COLO829 (cell line): Measurements from ENCODE around the gene ULK4.
"Not testable (repeated sequence)": the region's sequence is repeated elsewhere in the genome, so short reads cannot be mapped to it uniquely, and the experiment has no call there.

ENCODE experiments used
- DNase-seq: peaks from one replicate; pipeline ENCODE4 v3.0.0; 2012; ENCODE audit warnings: low spot score

ULK4 gene

GRCh38 chr3:41961751-41962679 lies at the start of gene ULK4:
Gene ULK4, minus strand, starts transcription at chr3:41962103. Its CDS starts 7,344 bp downstream, at chr3:41954759.
- peak; percentile 96 for DNase-seq

DNA sequence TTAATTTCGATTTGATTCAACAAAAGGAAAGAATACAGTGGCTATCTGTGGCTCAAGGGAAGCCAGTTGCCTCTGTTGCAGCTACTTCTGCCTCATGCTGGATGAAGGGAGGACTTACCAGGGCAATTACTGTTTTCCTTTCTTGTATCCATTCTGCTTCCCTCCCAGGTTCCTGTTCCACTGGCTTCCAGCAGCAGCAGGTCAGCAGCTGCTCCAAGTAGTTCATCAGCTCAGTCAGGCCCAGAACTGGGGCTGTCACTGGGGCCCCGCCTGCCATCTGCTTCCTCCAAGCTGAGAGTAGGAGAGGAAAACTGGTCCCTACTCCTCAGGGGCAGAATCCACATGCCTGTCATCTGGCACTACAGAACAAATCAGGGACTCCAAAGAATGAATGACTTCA lies 48.6 kb upstream of the ULK4 start:
- DNase-seq: no peak

DNA sequence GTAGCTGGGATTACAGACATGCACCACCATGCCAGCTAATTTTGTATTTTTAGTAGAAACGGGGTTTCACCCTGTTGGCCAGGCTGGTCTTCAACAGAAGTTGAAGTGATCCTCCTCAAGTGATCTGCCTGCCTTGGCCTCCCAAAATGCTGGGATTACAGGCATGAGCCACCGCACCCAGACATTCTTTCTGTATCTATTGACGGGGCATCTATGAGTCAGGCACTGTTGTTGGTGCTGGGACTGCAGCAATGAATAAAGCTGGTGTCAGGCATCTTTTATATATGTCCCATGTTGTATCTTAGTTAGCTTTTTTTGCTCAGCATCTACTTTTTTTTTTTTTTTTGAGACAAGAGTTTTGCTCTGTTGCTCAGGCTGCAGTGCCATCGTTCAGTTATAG lies 47.6 kb upstream of the ULK4 start:
- DNase-seq: no peak

GRCh38 chr3:42007785-42008184 lies 45.9 kb upstream of the ULK4 start:
- DNase-seq: no peak

DNA sequence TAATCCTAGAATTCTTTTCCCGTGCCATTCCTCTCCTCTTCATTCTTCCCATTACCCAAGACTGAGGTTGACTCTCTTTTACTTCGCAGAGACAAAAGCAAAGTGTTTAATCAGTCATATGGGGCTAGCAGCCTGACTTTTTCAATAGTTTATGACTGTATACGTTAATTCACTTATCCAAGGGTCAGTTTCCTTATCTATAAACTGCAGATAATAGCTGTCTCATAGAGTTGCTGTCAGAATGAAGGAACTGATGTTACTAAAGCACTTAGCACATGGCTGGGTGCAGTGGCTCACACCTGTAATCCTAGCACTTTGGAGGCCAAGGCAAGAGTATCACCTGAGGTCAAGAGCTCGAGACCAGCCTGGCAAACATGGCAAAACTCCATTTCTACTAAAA lies 43.5 kb upstream of the ULK4 start:
- no peak for DNase-seq

- DNase-seq: no peak
Observed at GRCh38 chr3:42002790-42003189, 40.9 kb upstream of the ULK4 start.

GRCh38 chr3:42001777-42002176 lies 39.9 kb upstream of the ULK4 start:
- no peak for DNase-seq

DNA sequence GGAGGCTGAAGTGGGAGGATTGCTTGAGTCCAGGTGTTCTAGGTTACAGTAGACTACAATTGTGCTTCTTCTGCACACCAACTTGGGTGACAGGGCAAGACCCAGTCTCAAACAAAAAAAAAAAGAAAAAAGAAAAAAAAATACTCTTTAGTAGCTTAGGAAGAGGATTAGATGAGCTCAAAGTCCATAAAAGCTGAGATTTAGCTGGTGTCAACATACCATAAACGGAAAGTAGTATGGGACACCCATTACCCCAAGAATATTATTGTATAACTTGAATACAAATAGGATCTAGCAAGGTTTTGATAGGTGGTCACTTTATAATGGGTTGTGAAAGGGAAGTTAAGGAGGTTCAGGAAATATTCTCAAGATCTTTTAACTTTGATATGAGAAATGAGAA lies 38.0 kb upstream of the ULK4 start:
- DNase-seq: no peak

DNA sequence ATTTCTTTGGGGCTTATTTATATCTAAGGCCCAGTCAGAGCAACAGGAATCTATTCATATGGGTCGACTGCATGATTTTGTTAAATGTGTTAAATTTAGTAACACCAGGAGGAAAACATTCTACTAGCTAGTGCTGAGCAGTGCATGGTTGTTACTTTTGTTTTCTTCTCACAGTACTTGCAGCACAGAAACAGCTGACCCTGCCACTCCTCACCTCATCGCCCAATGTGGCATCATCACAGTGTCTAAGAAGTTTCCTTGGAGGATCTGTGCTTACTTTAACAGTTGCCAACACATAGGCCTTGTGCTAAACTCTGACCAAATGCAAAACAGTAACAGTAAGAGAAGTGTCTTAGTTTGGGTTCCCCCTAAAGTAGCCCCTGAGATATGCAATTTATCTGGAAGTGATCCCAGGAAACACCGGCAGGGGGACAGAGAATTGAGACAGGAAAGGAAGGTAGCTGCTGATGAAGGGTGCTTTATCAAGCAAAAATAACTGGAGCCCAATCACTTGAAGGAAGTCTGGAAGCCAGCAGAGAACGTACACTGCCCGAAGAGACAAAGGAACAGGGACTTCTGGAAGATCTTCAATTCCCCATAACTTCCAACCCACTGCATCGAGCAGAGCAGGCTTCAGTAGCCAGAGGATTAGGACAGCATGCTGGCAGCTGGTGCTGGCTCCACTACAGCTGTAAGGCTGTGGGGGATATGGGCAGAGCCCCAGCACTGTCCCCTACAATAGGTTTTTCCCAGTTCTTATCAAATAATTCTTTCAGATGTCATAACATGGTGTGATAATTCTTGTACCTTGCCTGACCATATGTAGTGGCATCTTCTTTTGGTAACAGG lies 36.0 kb upstream of the ULK4 start:
- no peak for DNase-seq

- no peak for DNase-seq
Observed at GRCh38 chr3:41991437-41991836, 29.5 kb upstream of the ULK4 start.

GRCh38 chr3:41989518-41989917 lies 27.6 kb upstream of the ULK4 start:
- DNase-seq: no peak

- DNase-seq: no peak
Observed at GRCh38 chr3:41987627-41988026, 25.7 kb upstream of the ULK4 start.

- DNase-seq: no peak
Observed at GRCh38 chr3:41986561-41986960, 24.7 kb upstream of the ULK4 start.

DNA sequence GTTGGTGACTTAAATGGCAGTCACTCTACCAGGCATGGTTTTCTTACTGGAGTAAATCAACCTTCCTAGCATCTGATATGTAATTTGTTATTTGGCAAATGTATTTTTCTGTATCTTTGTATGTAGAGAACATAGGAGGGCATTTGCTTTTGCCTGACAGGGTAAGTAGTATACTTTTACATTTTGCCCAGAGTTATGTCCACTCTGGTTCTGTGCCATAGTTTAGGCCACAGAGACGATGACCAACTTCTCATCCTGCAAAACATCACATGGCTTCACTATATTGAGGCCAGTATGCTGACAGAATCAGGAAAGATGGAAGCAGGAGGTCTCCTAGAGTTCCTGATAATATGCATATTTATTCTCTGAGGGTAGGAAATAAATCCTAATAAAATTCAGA lies 23.1 kb upstream of the ULK4 start:
- DNase-seq: no peak

DNA sequence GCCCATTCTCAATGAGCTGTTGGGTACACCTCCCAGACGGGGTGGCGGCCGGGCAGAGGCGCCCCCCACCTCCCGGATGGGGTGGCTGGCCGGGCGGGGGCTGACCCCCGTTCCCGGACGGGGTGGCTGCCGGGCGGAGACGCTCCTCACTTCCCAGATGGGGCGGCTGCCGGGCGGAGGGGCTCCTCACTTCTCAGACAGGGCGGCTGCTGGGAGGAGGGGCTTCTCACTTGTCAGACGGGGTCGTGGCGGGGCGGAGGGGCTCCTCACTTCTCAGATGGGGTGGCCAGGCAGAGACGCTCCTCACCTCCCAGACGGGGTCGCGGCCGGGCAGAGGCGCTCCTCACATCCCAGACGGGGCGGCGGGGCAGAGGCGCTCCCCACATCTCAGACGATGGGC lies 21.2 kb upstream of the ULK4 start:
- DNase-seq: not testable (repeated sequence)

- not testable (repeated sequence) for DNase-seq
Observed at GRCh38 chr3:41977401-41977800, 15.5 kb upstream of the ULK4 start.

DNA sequence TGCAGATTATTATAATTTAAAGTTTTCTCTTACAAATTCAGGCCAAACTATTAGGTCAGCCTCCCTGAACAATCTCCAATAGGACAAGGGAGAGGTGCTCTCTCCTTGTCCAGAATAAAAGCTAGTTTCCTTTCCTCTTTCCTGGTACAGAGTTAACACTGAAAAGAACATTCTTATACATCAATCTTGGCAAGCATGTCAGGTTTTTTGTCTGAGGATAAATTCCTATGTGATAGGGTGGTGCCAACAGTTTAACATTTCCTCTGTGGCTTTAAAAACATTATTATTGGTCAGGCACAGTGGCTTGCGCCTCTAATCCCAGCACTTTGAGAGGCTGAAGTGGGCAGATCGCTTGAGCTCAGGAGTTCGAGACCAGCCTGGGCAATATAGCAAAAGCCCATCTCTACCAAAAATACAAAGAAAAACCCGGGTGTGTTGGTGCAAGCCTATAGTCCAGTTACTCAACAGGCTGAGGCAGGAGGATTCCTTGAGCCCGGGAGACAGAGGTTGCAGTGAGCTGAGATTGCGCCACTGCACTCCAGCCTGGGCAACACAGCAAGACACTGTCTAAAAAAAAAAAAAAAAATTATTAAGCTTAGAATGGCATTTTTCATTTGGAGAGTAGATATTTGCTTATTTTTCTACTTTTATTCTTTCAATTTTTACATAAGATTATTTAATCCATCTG lies 13.7 kb upstream of the ULK4 start:
- DNase-seq: no peak

GRCh38 chr3:41974223-41974622 lies 12.3 kb upstream of the ULK4 start:
- DNase-seq: no peak

GRCh38 chr3:41972802-41973201 lies 10.9 kb upstream of the ULK4 start:
- DNase-seq: no peak

DNA sequence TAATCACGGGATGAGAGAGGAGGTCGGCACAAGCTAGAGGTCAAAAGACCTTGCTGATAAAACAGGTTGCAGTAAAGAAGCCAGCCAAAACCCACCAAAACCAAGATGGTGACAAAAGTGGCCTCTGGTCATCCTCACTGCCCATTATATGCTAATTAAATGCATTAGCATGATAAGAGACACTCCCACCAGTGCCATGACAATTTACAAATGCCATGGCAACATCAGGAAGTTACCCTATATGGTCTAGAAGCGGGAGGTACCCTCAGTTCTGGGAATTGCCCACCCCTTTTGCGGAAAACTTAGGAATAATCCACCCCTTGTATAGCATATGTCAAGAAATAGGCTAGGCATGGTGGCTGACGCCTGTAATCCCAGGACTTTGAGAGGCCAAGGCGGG lies 4.3 kb upstream of the ULK4 start:
- no peak for DNase-seq

- DNase-seq: no peak
Observed at GRCh38 chr3:41963823-41964222, 1.9 kb upstream of the ULK4 start.
